Measurements from ENCODE around the gene MAP1LC3A. TPM values are rescaled to one million over a fixed set of nuclear protein-coding genes. Genes with fewer than 3 reads are reported as not detected.

MAP1LC3A gene
- total RNA-seq, 2 donors from 2014 or later = 44.8 to 46.2 TPM

GRCh38 chr20:34541264-34541901, 17.1 kb upstream of the MAP1LC3A start:
- H3K36me3 ChIP-seq = peaks cover 4% of the 10 kb centered on the region
- H3K9ac ChIP-seq (ENCODE audit: low read depth in 2 of 2, low read length in 2 of 2) = no peak overlapping the region
- H3K4me3 ChIP-seq = no peak overlapping the region
- DNase-seq = no peak
- H3K4me1 ChIP-seq = peaks cover 9% of the 10 kb centered on the region
- no peaks in the 10 kb centered on the region for H3K27me3 ChIP-seq
- H3K27ac ChIP-seq = no peak overlapping the region
- no peak for TF ChIP-seq CTCF (IDR thresholded peaks at IDR 0.05)
- H3K9me3 ChIP-seq = no peaks in the 10 kb centered on the region
- intact Hi-C loops (cut with DNase I) = no loop called here

- DNase-seq = no peak
These were observed 16.6 kb upstream of the MAP1LC3A start for GRCh38 chr20:34541917-34542316.

GRCh38 chr20:34542439-34542838, 16.1 kb upstream of the MAP1LC3A start:
- intact Hi-C loops (cut with DNase I) = no loop called here
- H3K36me3 ChIP-seq = peaks cover 4% of the 10 kb centered on the region
- DNase-seq = no peak
- no peaks in the 10 kb centered on the region for H3K27me3 ChIP-seq
- no peak for TF ChIP-seq CTCF (IDR thresholded peaks at IDR 0.05)
- H3K9ac ChIP-seq (ENCODE audit: low read depth in 2 of 2, low read length in 2 of 2) = no peak overlapping the region
- no peaks in the 10 kb centered on the region for H3K9me3 ChIP-seq
- peaks cover 9% of the 10 kb centered on the region for H3K4me1 ChIP-seq
- H3K27ac ChIP-seq = no peak overlapping the region
- no peak overlapping the region for H3K4me3 ChIP-seq

More at GRCh38 chr20:34541917-34542316, 16.6 kb upstream of the MAP1LC3A start:
- H3K9me3 ChIP-seq = no peaks in the 10 kb centered on the region
- no peak overlapping the region for H3K27ac ChIP-seq
- no peak overlapping the region for H3K4me3 ChIP-seq
- no peak overlapping the region for H3K9ac ChIP-seq (ENCODE audit: low read depth in 2 of 2, low read length in 2 of 2)
- H3K36me3 ChIP-seq = peaks cover 4% of the 10 kb centered on the region
- H3K4me1 ChIP-seq = peaks cover 9% of the 10 kb centered on the region
- no peak for TF ChIP-seq CTCF (IDR thresholded peaks at IDR 0.05)
- intact Hi-C loops (cut with DNase I) = no loop called here
- H3K27me3 ChIP-seq = no peaks in the 10 kb centered on the region

- Histone ChIP-seq H3K4me3 (no peak overlapping the region), H3K4me1 (peaks cover 9% of the 10 kb centered on the region), H3K9ac (ENCODE audit: low read depth in 2 of 2, low read length in 2 of 2) (no peak overlapping the region), H3K27ac (peak overlapping the region; percentile 26), H3K36me3 (peaks cover 4% of the 10 kb centered on the region), H3K27me3 (no peaks in the 10 kb centered on the region), H3K9me3 (no peaks in the 10 kb centered on the region)
- DNase-seq = no peak
- TF ChIP-seq CTCF (IDR thresholded peaks at IDR 0.05) = no peak
- intact Hi-C loops (cut with DNase I) = no loop called here
These were observed 15.0 kb upstream of the MAP1LC3A start for GRCh38 chr20:34543463-34544056.

- peak overlapping the region; percentile 26 for H3K27ac ChIP-seq
- peaks cover 9% of the 10 kb centered on the region for H3K4me1 ChIP-seq
- TF ChIP-seq CTCF (IDR thresholded peaks at IDR 0.05) = no peak
- intact Hi-C loops (cut with DNase I) = no loop called here
- DNase-seq = peak; percentile 55
- H3K9ac ChIP-seq (ENCODE audit: low read depth in 2 of 2, low read length in 2 of 2) = no peak overlapping the region
- H3K36me3 ChIP-seq = peaks cover 4% of the 10 kb centered on the region
- no peaks in the 10 kb centered on the region for H3K27me3 ChIP-seq
- no peaks in the 10 kb centered on the region for H3K9me3 ChIP-seq
- H3K4me3 ChIP-seq = no peak overlapping the region
These were observed 14.3 kb upstream of the MAP1LC3A start for GRCh38 chr20:34544109-34544796.

Data from colonic mucosa (tissue), 4 donors.